ENCODE data around the gene SETDB1. TPM values are rescaled to one million over a fixed set of nuclear protein-coding genes. Genes with fewer than 3 reads are reported as not detected.
"Not testable (repeated sequence)": the region's sequence is repeated elsewhere in the genome, so short reads cannot be mapped to it uniquely, and the experiment has no call there.

SETDB1 gene
- total RNA-seq, 2 experiments from 2014 or later, result 40.4 to 44.7 TPM

GRCh38 chr1:150905301-150905700 is 20.9 kb upstream of the SETDB1 start:
- no peak overlapping the region for H3K4me3 Mint-ChIP-seq
- peaks cover 1% of the 10 kb centered on the region for H3K9me3 Mint-ChIP-seq
- H3K36me3 Mint-ChIP-seq (ENCODE audit: low read depth), result no peaks in the 10 kb centered on the region
- intact Hi-C loops (cut with micrococcal nuclease), result no loop called here
- DNase-seq, result no peak
- no peak overlapping the region for H3K27ac Mint-ChIP-seq
- H3K27me3 Mint-ChIP-seq (ENCODE audit: low read depth), result no peaks in the 10 kb centered on the region
- peaks cover 4% of the 10 kb centered on the region for H3K4me1 Mint-ChIP-seq (ENCODE audit: low read depth)
- CTCF ChIA-PET, result no interaction called here

GRCh38 chr1:150906329-150906728 is 19.8 kb upstream of the SETDB1 start:
- CTCF ChIA-PET, result interaction anchor here (0.9 to 1.1 kb wide), 2 partner anchors 15 to 16 kb away, joined by 3 read pairs; no protein-coding TSS in a partner anchor
- Mint-ChIP-seq H3K9me3 (peaks cover 1% of the 10 kb centered on the region), H3K36me3 (ENCODE audit: low read depth) (no peaks in the 10 kb centered on the region), H3K27ac (no peak overlapping the region), H3K4me1 (ENCODE audit: low read depth) (peaks cover 4% of the 10 kb centered on the region), H3K27me3 (ENCODE audit: low read depth) (no peaks in the 10 kb centered on the region), H3K4me3 (no peak overlapping the region)
- DNase-seq, result no peak
- intact Hi-C loops (cut with micrococcal nuclease), result no loop called here

GRCh38 chr1:150906813-150907212 is 19.4 kb upstream of the SETDB1 start:
- Mint-ChIP-seq H3K9me3 (peaks cover 1% of the 10 kb centered on the region), H3K4me3 (no peak overlapping the region), H3K4me1 (ENCODE audit: low read depth) (peaks cover 4% of the 10 kb centered on the region), H3K36me3 (ENCODE audit: low read depth) (no peaks in the 10 kb centered on the region), H3K27me3 (ENCODE audit: low read depth) (no peaks in the 10 kb centered on the region), H3K27ac (no peak overlapping the region)
- no peak for DNase-seq
- CTCF ChIA-PET, result interaction anchor here (0.9 to 1.1 kb wide), 2 partner anchors 16 kb away, joined by 3 read pairs; no protein-coding TSS in a partner anchor
- intact Hi-C loops (cut with micrococcal nuclease), result no loop called here

GRCh38 chr1:150909585-150910180 is 16.5 kb upstream of the SETDB1 start:
- no peaks in the 10 kb centered on the region for H3K36me3 Mint-ChIP-seq (ENCODE audit: low read depth)
- no peak overlapping the region for H3K4me3 Mint-ChIP-seq
- H3K9me3 Mint-ChIP-seq, result peaks cover 1% of the 10 kb centered on the region
- peaks cover 4% of the 10 kb centered on the region for H3K4me1 Mint-ChIP-seq (ENCODE audit: low read depth)
- intact Hi-C loops (cut with micrococcal nuclease), result no loop called here
- no peak for DNase-seq
- H3K27ac Mint-ChIP-seq, result no peak overlapping the region
- CTCF ChIA-PET, result interaction anchor here (1.0 kb wide), 1 partner anchor 12 kb away, joined by 3 read pairs; no protein-coding TSS in a partner anchor
- H3K27me3 Mint-ChIP-seq (ENCODE audit: low read depth), result no peaks in the 10 kb centered on the region

- CTCF ChIA-PET, result no interaction called here
- DNase-seq, result no peak
- H3K4me1 Mint-ChIP-seq (ENCODE audit: low read depth), result no peaks in the 10 kb centered on the region
- no peaks in the 10 kb centered on the region for H3K27me3 Mint-ChIP-seq (ENCODE audit: low read depth)
- no peak overlapping the region for H3K27ac Mint-ChIP-seq
- intact Hi-C loops (cut with micrococcal nuclease), result no loop called here
- H3K9me3 Mint-ChIP-seq, result peaks cover 1% of the 10 kb centered on the region
- H3K36me3 Mint-ChIP-seq (ENCODE audit: low read depth), result no peaks in the 10 kb centered on the region
- H3K4me3 Mint-ChIP-seq, result no peak overlapping the region
Measured at GRCh38 chr1:150912623-150913022, 13.5 kb upstream of the SETDB1 start.

- Mint-ChIP-seq H3K4me1 (ENCODE audit: low read depth) (peaks cover 5% of the 10 kb centered on the region), H3K4me3 (no peak overlapping the region), H3K9me3 (no peaks in the 10 kb centered on the region), H3K27ac (no peak overlapping the region), H3K36me3 (ENCODE audit: low read depth) (no peaks in the 10 kb centered on the region), H3K27me3 (ENCODE audit: low read depth) (no peaks in the 10 kb centered on the region)
- intact Hi-C loops (cut with micrococcal nuclease), result no loop called here
- CTCF ChIA-PET, result no interaction called here
- DNase-seq, result no peak
Measured at GRCh38 chr1:150917387-150917786, 8.8 kb upstream of the SETDB1 start.

- peak overlapping the region; percentile 61 for H3K27ac Mint-ChIP-seq
- no peaks in the 10 kb centered on the region for H3K27me3 Mint-ChIP-seq (ENCODE audit: low read depth)
Measured at GRCh38 chr1:150922519-150922975, 3.6 kb upstream of the SETDB1 start.

GRCh38 chr1:150925080-150925479 is 1.1 kb upstream of the SETDB1 start:
- no peaks in the 10 kb centered on the region for H3K9me3 Mint-ChIP-seq
- peak overlapping the region; percentile 96 for H3K4me3 Mint-ChIP-seq
- intact Hi-C loops (cut with micrococcal nuclease), result loop anchor here (5.0 kb wide), 1 partner anchor 132 kb away; the partner anchor contains the start of gene CDC42SE1
- H3K36me3 Mint-ChIP-seq (ENCODE audit: low read depth), result peaks cover 24% of the 10 kb centered on the region
- no peak overlapping the region for H3K27ac Mint-ChIP-seq
- no peak for DNase-seq
- peaks cover 25% of the 10 kb centered on the region for H3K4me1 Mint-ChIP-seq (ENCODE audit: low read depth)
- H3K27me3 Mint-ChIP-seq (ENCODE audit: low read depth), result no peaks in the 10 kb centered on the region
- CTCF ChIA-PET, result no interaction called here

More at GRCh38 chr1:150922519-150922975, 3.6 kb upstream of the SETDB1 start:
- Mint-ChIP-seq H3K9me3 (no peaks in the 10 kb centered on the region), H3K4me3 (no peak overlapping the region), H3K36me3 (ENCODE audit: low read depth) (peaks cover 4% of the 10 kb centered on the region), H3K4me1 (ENCODE audit: low read depth) (peaks cover 18% of the 10 kb centered on the region)
- intact Hi-C loops (cut with micrococcal nuclease), result loop anchor here (1.0 to 2.0 kb wide), 11 partner anchors 32 to 389 kb away; partner anchors contain the start of genes ARNT, CTSS, ENSA and GOLPH3L
- CTCF ChIA-PET, result interaction anchor here (0.5 to 1.8 kb wide), 31 partner anchors 11 to 707 kb away, joined by 3 to 7 read pairs (median 3); partner anchors contain the start of genes CTXND2 and GOLPH3L
- peak; percentile 95 for DNase-seq

- no peak for DNase-seq
- H3K4me1 Mint-ChIP-seq (ENCODE audit: low read depth), result peaks cover 19% of the 10 kb centered on the region
- intact Hi-C loops (cut with micrococcal nuclease), result loop anchor here (5.0 kb wide), 1 partner anchor 130 kb away; the partner anchor contains the start of gene CDC42SE1
- H3K4me3 Mint-ChIP-seq, result peak overlapping the region; percentile 96
- H3K36me3 Mint-ChIP-seq (ENCODE audit: low read depth), result peaks cover 44% of the 10 kb centered on the region
- H3K27me3 Mint-ChIP-seq (ENCODE audit: low read depth), result no peaks in the 10 kb centered on the region
- CTCF ChIA-PET, result interaction anchor here (0.6 kb wide), 1 partner anchor 11 kb away, joined by 3 read pairs; no protein-coding TSS in a partner anchor
- H3K9me3 Mint-ChIP-seq, result peaks cover 5% of the 10 kb centered on the region
- no peak overlapping the region for H3K27ac Mint-ChIP-seq
Measured at GRCh38 chr1:150927624-150928023, 1.5 kb downstream of the SETDB1 start.

GRCh38 chr1:150928286-150928685 is 2.1 kb downstream of the SETDB1 start:
- DNase-seq, result no peak
- CTCF ChIA-PET, result no interaction called here
- intact Hi-C loops (cut with micrococcal nuclease), result loop anchor here (5.0 kb wide), 1 partner anchor 129 kb away; the partner anchor contains the start of gene CDC42SE1
- peaks cover 46% of the 10 kb centered on the region for H3K36me3 Mint-ChIP-seq (ENCODE audit: low read depth)
- no peaks in the 10 kb centered on the region for H3K27me3 Mint-ChIP-seq (ENCODE audit: low read depth)
- peaks cover 15% of the 10 kb centered on the region for H3K4me1 Mint-ChIP-seq (ENCODE audit: low read depth)
- H3K4me3 Mint-ChIP-seq, result peak overlapping the region; percentile 2
- H3K27ac Mint-ChIP-seq, result no peak overlapping the region
- H3K9me3 Mint-ChIP-seq, result peaks cover 5% of the 10 kb centered on the region

- intact Hi-C loops (cut with micrococcal nuclease), result loop anchor here (5.0 kb wide), 1 partner anchor 129 kb away; the partner anchor contains the start of gene CDC42SE1
- Mint-ChIP-seq H3K4me1 (ENCODE audit: low read depth) (peaks cover 15% of the 10 kb centered on the region), H3K36me3 (ENCODE audit: low read depth) (peaks cover 48% of the 10 kb centered on the region)
- H3K4me3 Mint-ChIP-seq; H3K9me3 Mint-ChIP-seq; CTCF ChIA-PET; H3K27ac Mint-ChIP-seq; H3K27me3 Mint-ChIP-seq (ENCODE audit: low read depth); DNase-seq: not testable (repeated sequence)
Measured at GRCh38 chr1:150928775-150929174, 2.6 kb downstream of the SETDB1 start.

- Mint-ChIP-seq H3K27me3 (ENCODE audit: low read depth) (no peaks in the 10 kb centered on the region), H3K27ac (no peak overlapping the region), H3K9me3 (peaks cover 5% of the 10 kb centered on the region), H3K4me1 (ENCODE audit: low read depth) (peaks cover 23% of the 10 kb centered on the region), H3K36me3 (ENCODE audit: low read depth) (peaks cover 61% of the 10 kb centered on the region), H3K4me3 (no peak overlapping the region)
- no peak for DNase-seq
- intact Hi-C loops (cut with micrococcal nuclease), result no loop called here
- CTCF ChIA-PET, result no interaction called here
Measured at GRCh38 chr1:150931773-150932172, 5.6 kb downstream of the SETDB1 start.

- Mint-ChIP-seq H3K4me3 (no peak overlapping the region), H3K4me1 (ENCODE audit: low read depth) (no peaks in the 10 kb centered on the region), H3K9me3 (no peaks in the 10 kb centered on the region), H3K36me3 (ENCODE audit: low read depth) (peaks cover 26% of the 10 kb centered on the region), H3K27me3 (ENCODE audit: low read depth) (no peaks in the 10 kb centered on the region), H3K27ac (no peak overlapping the region)
- CTCF ChIA-PET, result no interaction called here
- DNase-seq, result no peak
- intact Hi-C loops (cut with micrococcal nuclease), result no loop called here
Measured at GRCh38 chr1:150944856-150945255, 18.7 kb downstream of the SETDB1 start.

Measured in activated naive CD4-positive, alpha-beta T cell treated with anti-CD3 and anti-CD28 coated beads for 36 hours (primary cell).